Measurements from ENCODE around the gene HSFX3.

The HSFX3 gene

DNA sequence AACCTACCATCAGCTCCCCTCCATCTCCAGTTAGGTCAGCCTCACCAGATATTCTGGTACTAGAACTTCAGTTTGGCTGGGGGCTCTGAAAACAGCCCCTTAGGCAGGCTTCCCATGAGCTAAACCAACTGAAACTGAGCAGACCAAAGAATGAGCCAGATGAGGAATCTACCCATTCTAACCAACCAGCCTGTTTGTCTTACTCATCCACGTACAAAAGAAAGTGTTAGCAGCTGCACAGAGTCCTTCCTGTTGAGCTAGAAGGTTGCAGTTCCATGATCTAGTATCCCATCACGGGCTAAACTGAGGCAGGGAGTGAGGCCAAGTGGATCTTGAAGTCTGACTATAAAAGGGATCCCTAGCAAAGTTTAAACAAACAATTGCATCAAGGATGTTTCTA is 20.0 kb upstream of the HSFX3 start:
- no peak overlapping the region for H3K27ac ChIP-seq (ENCODE audit: low read length)
- no peaks in the 10 kb centered on the region for H3F3A ChIP-seq (ENCODE audit: insufficient read depth, low read length)
- H3K4me3 ChIP-seq (ENCODE audit: low read length): no peak overlapping the region
- no peaks in the 10 kb centered on the region for H3K79me2 ChIP-seq (ENCODE audit: low read length)
- TF ChIP-seq EZH2phosphoT487 (IDR thresholded peaks at IDR 0.05; ENCODE audit: low read length) (no peak), EZH2 (optimal IDR thresholded peaks at IDR 0.05; ENCODE audit: low read depth, low read length) (no peak), CTCF (IDR thresholded peaks at IDR 0.05; ENCODE audit: low read length) (no peak)
- H3K4me1 ChIP-seq (ENCODE audit: low read length): no peaks in the 10 kb centered on the region
- H3K9me2 ChIP-seq (replicated peaks; ENCODE audit: insufficient read depth, low read length): no peaks in the 10 kb centered on the region
- H3K27me3 ChIP-seq (replicated peaks; ENCODE audit: insufficient read depth, low read length): no peaks in the 10 kb centered on the region
- no peaks in the 10 kb centered on the region for H4K20me1 ChIP-seq (ENCODE audit: insufficient read depth, low read length)
- H3K36me3 ChIP-seq (replicated peaks; ENCODE audit: insufficient read depth, low read length): no peaks in the 10 kb centered on the region
- H3K9ac ChIP-seq (ENCODE audit: low read length): no peak overlapping the region
- no peak for DNase-seq
- H3K9me3 ChIP-seq (replicated peaks; ENCODE audit: insufficient read depth, low read length): no peaks in the 10 kb centered on the region
- H3K4me2 ChIP-seq (ENCODE audit: low read depth, low read length): no peak overlapping the region
- no peak overlapping the region for H2AFZ ChIP-seq (ENCODE audit: low read length)

DNA sequence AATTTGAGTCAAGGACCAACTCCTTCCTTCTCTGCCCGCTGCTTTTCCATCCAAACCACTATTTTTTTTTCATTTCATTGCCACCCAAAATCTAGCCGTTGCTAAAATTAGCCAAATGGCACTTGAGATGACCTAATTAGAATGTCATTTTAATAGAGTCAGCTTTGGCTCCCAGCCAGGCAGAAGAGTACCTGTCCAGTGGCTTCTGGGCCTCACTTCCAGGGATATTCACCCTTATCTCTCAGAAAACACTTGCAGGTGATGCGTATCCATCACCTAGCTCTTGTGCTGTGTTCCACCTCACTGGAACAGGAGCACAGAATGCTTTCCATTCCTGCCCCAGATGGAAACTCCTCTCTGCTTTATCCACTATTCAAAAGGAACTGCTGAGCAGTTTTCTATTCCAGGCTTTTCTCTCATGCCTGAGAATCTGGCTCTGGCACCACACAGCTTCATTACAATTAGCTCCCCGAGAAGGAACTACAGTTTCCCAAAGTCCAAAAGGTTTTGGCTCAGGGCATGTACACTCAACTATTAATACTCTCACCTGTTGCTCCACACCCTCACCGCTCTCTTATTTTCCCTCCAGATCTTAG is 19.1 kb upstream of the HSFX3 start:
- H3K27ac ChIP-seq (ENCODE audit: low read length): no peak overlapping the region
- no peaks in the 10 kb centered on the region for H3K9me2 ChIP-seq (replicated peaks; ENCODE audit: insufficient read depth, low read length)
- DNase-seq: no peak
- no peaks in the 10 kb centered on the region for H3K27me3 ChIP-seq (replicated peaks; ENCODE audit: insufficient read depth, low read length)
- TF ChIP-seq EZH2 (optimal IDR thresholded peaks at IDR 0.05; ENCODE audit: low read depth, low read length) (no peak), EZH2phosphoT487 (IDR thresholded peaks at IDR 0.05; ENCODE audit: low read length) (no peak), CTCF (IDR thresholded peaks at IDR 0.05; ENCODE audit: low read length) (no peak)
- H3K4me3 ChIP-seq (ENCODE audit: low read length): no peak overlapping the region
- no peaks in the 10 kb centered on the region for H3K4me1 ChIP-seq (ENCODE audit: low read length)
- H4K20me1 ChIP-seq (ENCODE audit: insufficient read depth, low read length): no peaks in the 10 kb centered on the region
- H3F3A ChIP-seq (ENCODE audit: insufficient read depth, low read length): no peaks in the 10 kb centered on the region
- H2AFZ ChIP-seq (ENCODE audit: low read length): no peak overlapping the region
- H3K4me2 ChIP-seq (ENCODE audit: low read depth, low read length): no peak overlapping the region
- H3K9ac ChIP-seq (ENCODE audit: low read length): no peak overlapping the region
- no peaks in the 10 kb centered on the region for H3K9me3 ChIP-seq (replicated peaks; ENCODE audit: insufficient read depth, low read length)
- no peaks in the 10 kb centered on the region for H3K79me2 ChIP-seq (ENCODE audit: low read length)
- no peaks in the 10 kb centered on the region for H3K36me3 ChIP-seq (replicated peaks; ENCODE audit: insufficient read depth, low read length)

GRCh38 chrX:149567621-149568417 is 18.1 kb upstream of the HSFX3 start:
- H3K27ac ChIP-seq (ENCODE audit: low read length): no peak overlapping the region
- no peak for DNase-seq
- no peaks in the 10 kb centered on the region for H3K4me1 ChIP-seq (ENCODE audit: low read length)
- H3K27me3 ChIP-seq (replicated peaks; ENCODE audit: insufficient read depth, low read length): no peaks in the 10 kb centered on the region
- no peaks in the 10 kb centered on the region for H3K9me3 ChIP-seq (replicated peaks; ENCODE audit: insufficient read depth, low read length)
- H3F3A ChIP-seq (ENCODE audit: insufficient read depth, low read length): no peaks in the 10 kb centered on the region
- H3K9ac ChIP-seq (ENCODE audit: low read length): no peak overlapping the region
- TF ChIP-seq EZH2phosphoT487 (IDR thresholded peaks at IDR 0.05; ENCODE audit: low read length): no peak
- TF ChIP-seq CTCF (IDR thresholded peaks at IDR 0.05; ENCODE audit: low read length): no peak
- TF ChIP-seq EZH2 (optimal IDR thresholded peaks at IDR 0.05; ENCODE audit: low read depth, low read length): no peak
- H3K79me2 ChIP-seq (ENCODE audit: low read length): no peaks in the 10 kb centered on the region
- H2AFZ ChIP-seq (ENCODE audit: low read length): no peak overlapping the region
- H3K9me2 ChIP-seq (replicated peaks; ENCODE audit: insufficient read depth, low read length): no peaks in the 10 kb centered on the region
- H3K4me2 ChIP-seq (ENCODE audit: low read depth, low read length): no peak overlapping the region
- no peaks in the 10 kb centered on the region for H3K36me3 ChIP-seq (replicated peaks; ENCODE audit: insufficient read depth, low read length)
- H4K20me1 ChIP-seq (ENCODE audit: insufficient read depth, low read length): no peaks in the 10 kb centered on the region
- no peak overlapping the region for H3K4me3 ChIP-seq (ENCODE audit: low read length)

Measured in MM.1S (cell line).